WTC11 (cell line): ENCODE results near the gene GXYLT2. TPM values are rescaled to one million over a fixed set of nuclear protein-coding genes. Genes with fewer than 3 reads are reported as not detected.

Experiments
- ATAC-seq: fragments of 200-7000 bp; cut with Tn5 transposase; 2 replicates; pipeline ENCODE4 v1.10.0; 2021; ENCODE audit warnings: mild to moderate bottlenecking, moderate library complexity
- CTCF ChIA-PET: fragments of 300-600 bp; sonication (Branson Sonifier 250); formaldehyde crosslinking; loops from one replicate; lab custom pipeline; 2021; ENCODE audit warnings: antibody characterized with exemption; lab: Charles Lee
- POLR2A ChIA-PET: fragments of 350-600 bp; sonication (Branson Sonifier 250); formaldehyde crosslinking; loops from one replicate; lab custom pipeline; 2021; ENCODE audit warnings: antibody characterized with exemption; lab: Charles Lee
- DNase-seq: peaks from one replicate; pipeline ENCODE4 v3.0.0; 2021; ENCODE audit warnings: low spot score
- H3K27ac Mint-ChIP-seq: 2 replicates; pipeline ENCODE4 v1.8.0; 2021; ENCODE audit warnings: mixed read lengths
- H3K27me3 Mint-ChIP-seq: 2 replicates; pipeline ENCODE4 v1.8.0; 2021; ENCODE audit warnings: low read depth, mild to moderate bottlenecking, moderate library complexity, mixed read lengths
- H3K36me3 Mint-ChIP-seq: 2 replicates; pipeline ENCODE4 v1.8.0; 2021; ENCODE audit warnings: mixed read lengths
- H3K4me1 Mint-ChIP-seq: 2 replicates; pipeline ENCODE4 v1.8.0; 2022; ENCODE audit warnings: mixed read lengths
- H3K4me3 Mint-ChIP-seq: 2 replicates; pipeline ENCODE4 v1.8.0; 2021; ENCODE audit warnings: mild to moderate bottlenecking, moderate library complexity, mixed read lengths
- H3K9me3 Mint-ChIP-seq: 2 replicates; pipeline ENCODE4 v1.8.0; 2021; ENCODE audit warnings: mixed read lengths
- E2F5 ChIP-seq: sonication (generic); formaldehyde crosslinking; IDR thresholded peaks from 2 replicates; pipeline ENCODE4 v1.8.1; 2022; ENCODE audit warnings: mild to moderate bottlenecking, moderate library complexity, missing genetic modification reagents
- ERG ChIP-seq: fragments of 250-450 bp; sonication (Bioruptor Pico); IDR thresholded peaks from 2 replicates; pipeline ENCODE4 v1.8.0; 2021; ENCODE audit warnings: mild to moderate bottlenecking
- ESRRA ChIP-seq: sonication (generic); formaldehyde crosslinking; IDR thresholded peaks from 2 replicates; pipeline ENCODE4 v1.8.1; 2022; ENCODE audit warnings: mild to moderate bottlenecking, missing genetic modification reagents, borderline replicate concordance
- ETV6 ChIP-seq: sonication (generic); formaldehyde crosslinking; IDR thresholded peaks from 2 replicates; pipeline ENCODE4 v1.8.1; 2022; ENCODE audit warnings: mild to moderate bottlenecking, missing genetic modification reagents
- FOXP1 ChIP-seq: sonication (generic); formaldehyde crosslinking; IDR thresholded peaks from 2 replicates; pipeline ENCODE4 v1.8.0; 2022; ENCODE audit warnings: missing genetic modification reagents, mild to moderate bottlenecking, moderate library complexity, borderline replicate concordance
- GTF2I ChIP-seq: fragments of 250-450 bp; sonication (Bioruptor Pico); conservative IDR thresholded peaks from 2 replicates; pipeline ENCODE4 v1.4.0; 2021; ENCODE audit warnings: mild to moderate bottlenecking
- IRF1 ChIP-seq: sonication (generic); formaldehyde crosslinking; IDR thresholded peaks from 2 replicates; pipeline ENCODE4 v1.8.0; 2023; ENCODE audit warnings: missing genetic modification reagents
- IRF2 ChIP-seq: sonication (generic); formaldehyde crosslinking; IDR thresholded peaks from 2 replicates; pipeline ENCODE4 v1.8.0; 2022; ENCODE audit warnings: low read depth, missing genetic modification reagents, borderline replicate concordance
- JAZF1 ChIP-seq: fragments of 250-450 bp; sonication (Bioruptor Pico); IDR thresholded peaks from 2 replicates; pipeline ENCODE4 v1.9.0; 2021; ENCODE audit warnings: moderate library complexity, mild to moderate bottlenecking, inconsistent platforms
- MAX ChIP-seq: sonication (generic); formaldehyde crosslinking; IDR thresholded peaks from 2 replicates; pipeline ENCODE4 v1.8.0; 2022; ENCODE audit warnings: mild to moderate bottlenecking, missing genetic modification reagents
- PREB ChIP-seq: sonication (generic); formaldehyde crosslinking; IDR thresholded peaks from 2 replicates; pipeline ENCODE4 v1.8.1; 2022; ENCODE audit warnings: mild to moderate bottlenecking, missing genetic modification reagents, moderate library complexity, borderline replicate concordance
- PRRX2 ChIP-seq: fragments of 250-450 bp; sonication (Bioruptor Pico); IDR thresholded peaks from 2 replicates; pipeline ENCODE4 v1.8.0; 2021; ENCODE audit warnings: mild to moderate bottlenecking
- RELA ChIP-seq: sonication (generic); formaldehyde crosslinking; IDR thresholded peaks from 2 replicates; pipeline ENCODE4 v1.8.1; 2022; ENCODE audit warnings: missing genetic modification reagents, mild to moderate bottlenecking, borderline replicate concordance
- SOX15 ChIP-seq: fragments of 250-450 bp; sonication (Bioruptor Pico); IDR thresholded peaks from 2 replicates; pipeline ENCODE4 v1.9.0; 2021; ENCODE audit warnings: mild to moderate bottlenecking
- TEAD1 ChIP-seq: sonication (generic); formaldehyde crosslinking; IDR thresholded peaks from 2 replicates; pipeline ENCODE4 v1.8.0; 2022; ENCODE audit warnings: mild to moderate bottlenecking, missing genetic modification reagents
- ZBTB21 ChIP-seq: sonication (generic); formaldehyde crosslinking; IDR thresholded peaks from 2 replicates; pipeline ENCODE4 v1.8.1; 2023; ENCODE audit warnings: mild to moderate bottlenecking, missing genetic modification reagents, borderline replicate concordance
- ZNF219 ChIP-seq: sonication (generic); formaldehyde crosslinking; IDR thresholded peaks from 2 replicates; pipeline ENCODE4 v1.8.0; 2023; ENCODE audit warnings: missing genetic modification reagents, mild to moderate bottlenecking, borderline replicate concordance
- ZNF423 ChIP-seq: fragments of 250-450 bp; sonication (Bioruptor Pico); IDR thresholded peaks from 2 replicates; pipeline ENCODE4 v2.1.2; 2022; ENCODE audit warnings: mild to moderate bottlenecking, moderate library complexity
- ZNF671 ChIP-seq: fragments of 250-450 bp; sonication (Bioruptor Pico); IDR thresholded peaks from 2 replicates; pipeline ENCODE4 v1.8.0; 2021; ENCODE audit warnings: mild to moderate bottlenecking
- ZSCAN18 ChIP-seq: fragments of 250-450 bp; sonication (Bioruptor Pico); IDR thresholded peaks from 2 replicates; pipeline ENCODE4 v2.1.2; 2022; ENCODE audit warnings: mild to moderate bottlenecking, moderate library complexity
- total RNA-seq: library from RNA; stranded (reverse); gene quantifications from 3 replicates; pipeline ENCODE4 v1.2.3, GENCODE V29; 2021
- TF ChIP-seq, protein P1 (sequence below): sonication (generic); formaldehyde crosslinking; conservative IDR thresholded peaks from 2 replicates; pipeline ENCODE4 v1.8.1; 2022; ENCODE audit warnings: mild to moderate bottlenecking, missing genetic modification reagents
- TF ChIP-seq, protein P2 (sequence below): sonication (generic); formaldehyde crosslinking; IDR thresholded peaks from 2 replicates; pipeline ENCODE4 v1.8.1; 2022; ENCODE audit warnings: low read depth, mild to moderate bottlenecking, moderate library complexity, missing genetic modification reagents, borderline replicate concordance

GXYLT2 gene
- total RNA-seq, 1 experiment from 2014 or later = 6.5 TPM

GRCh38 chr3:72846166-72846565 is 41.7 kb upstream of the GXYLT2 start (continued):
- TF ChIP-seq ZSCAN18 (CRISPR knock-in tag) = no peak
- TF ChIP-seq GTF2I (CRISPR knock-in tag) = no peak
- TF ChIP-seq ERG (CRISPR knock-in tag) = no peak

DNA sequence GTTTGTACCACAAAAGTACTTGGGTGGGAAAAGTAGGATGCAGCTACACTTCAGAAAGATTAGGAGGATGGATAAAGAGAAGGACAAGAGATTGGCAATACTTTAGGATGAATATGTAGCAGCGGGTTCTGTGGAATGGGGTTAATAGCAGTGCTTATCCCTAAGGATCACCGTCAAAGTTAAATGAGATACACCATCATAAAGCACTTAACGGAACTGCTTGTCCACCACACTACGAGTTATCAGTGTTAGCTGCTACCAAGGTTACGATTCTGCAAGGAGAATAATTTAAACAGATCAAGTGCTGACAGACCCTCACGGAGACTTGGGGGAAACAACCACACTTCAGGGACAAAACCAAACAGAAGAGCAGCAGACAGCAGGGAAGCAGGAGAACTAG is 40.6 kb upstream of the GXYLT2 start:
- DNase-seq (no peak), ATAC-seq (no peak)
- H3K27ac Mint-ChIP-seq = no peak overlapping the region
- TF ChIP-seq IRF2 (CRISPR knock-in tag) (no peak), IRF1 (CRISPR knock-in tag) (no peak), ESRRA (CRISPR knock-in tag) (no peak), MAX (CRISPR knock-in tag) (no peak), ZNF671 (CRISPR knock-in tag) (no peak), TEAD1 (CRISPR knock-in tag) (no peak)
- H3K4me3 Mint-ChIP-seq = peak overlapping the region; percentile 86
- ChIA-PET CTCF (no interaction called here), POLR2A (interaction anchor here (1.4 kb wide), 1 partner anchor 400 kb away, joined by 3 read pairs; no protein-coding TSS in a partner anchor)
- peaks cover 32% of the 10 kb centered on the region for H3K27me3 Mint-ChIP-seq
- H3K4me1 Mint-ChIP-seq = peaks cover 22% of the 10 kb centered on the region
- H3K36me3 Mint-ChIP-seq = peaks cover 5% of the 10 kb centered on the region
- H3K9me3 Mint-ChIP-seq = no peaks in the 10 kb centered on the region

- Mint-ChIP-seq H3K36me3 (peaks cover 4% of the 10 kb centered on the region), H3K4me1 (peaks cover 22% of the 10 kb centered on the region), H3K9me3 (no peaks in the 10 kb centered on the region), H3K4me3 (peak within 1 kb of the TSS; percentile 86), H3K27ac (no peak within 1 kb of the TSS), H3K27me3 (peaks cover 32% of the 10 kb centered on the region)
- ChIA-PET CTCF (interaction anchor here (0.6 to 1.6 kb wide), 5 partner anchors 40 to 365 kb away, joined by 3 to 6 read pairs (median 3); partner anchors contain the start of gene GXYLT2), POLR2A (interaction anchor here (1.4 kb wide), 1 partner anchor 400 kb away, joined by 3 read pairs; no protein-coding TSS in a partner anchor)
- peak; percentile 91 for ATAC-seq
- peak; percentile 93 for DNase-seq
- peak; percentile 90 for TF ChIP-seq ZBTB21 (CRISPR knock-in tag)
- TF ChIP-seq GTF2I (CRISPR knock-in tag) = no peak
- TF ChIP-seq ETV6 = peak; percentile 97
- TF ChIP-seq, protein P1, sequence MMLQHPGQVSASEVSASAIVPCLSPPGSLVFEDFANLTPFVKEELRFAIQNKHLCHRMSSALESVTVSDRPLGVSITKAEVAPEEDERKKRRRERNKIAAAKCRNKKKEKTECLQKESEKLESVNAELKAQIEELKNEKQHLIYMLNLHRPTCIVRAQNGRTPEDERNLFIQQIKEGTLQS (CRISPR knock-in tag) = no peak
- TF ChIP-seq JAZF1 = no peak
- TF ChIP-seq PREB = no peak
- TF ChIP-seq, protein P2, sequence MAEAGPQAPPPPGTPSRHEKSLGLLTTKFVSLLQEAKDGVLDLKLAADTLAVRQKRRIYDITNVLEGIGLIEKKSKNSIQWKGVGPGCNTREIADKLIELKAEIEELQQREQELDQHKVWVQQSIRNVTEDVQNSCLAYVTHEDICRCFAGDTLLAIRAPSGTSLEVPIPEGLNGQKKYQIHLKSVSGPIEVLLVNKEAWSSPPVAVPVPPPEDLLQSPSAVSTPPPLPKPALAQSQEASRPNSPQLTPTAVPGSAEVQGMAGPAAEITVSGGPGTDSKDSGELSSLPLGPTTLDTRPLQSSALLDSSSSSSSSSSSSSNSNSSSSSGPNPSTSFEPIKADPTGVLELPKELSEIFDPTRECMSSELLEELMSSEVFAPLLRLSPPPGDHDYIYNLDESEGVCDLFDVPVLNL (CRISPR knock-in tag) = peak; percentile 73; the same call in 1 of the 2 replicates
- peak; percentile 76; the same call in 1 of the 2 replicates for TF ChIP-seq RELA (CRISPR knock-in tag)
- no peak for TF ChIP-seq ZNF423 (CRISPR knock-in tag)
- no peak for TF ChIP-seq ZNF219
- no peak for TF ChIP-seq PRRX2 (CRISPR knock-in tag)
- no peak for TF ChIP-seq SOX15
- peak; percentile 92 for TF ChIP-seq FOXP1 (CRISPR knock-in tag)
- 0 out of 2 replicates have a peak, but pooled peaks have one; percentile 41 for TF ChIP-seq E2F5 (CRISPR knock-in tag)
Observed at GRCh38 chr3:72847751-72848702, 39.8 kb upstream of the GXYLT2 start, which contains the start of gene SHQ1. Gene SHQ1 (minus strand): TSS chr3:72848445. CDS start chr3:72848340, 105 bp downstream.
